Measurements from ENCODE around the gene CNNM4. TPM values are rescaled to one million over a fixed set of nuclear protein-coding genes. Genes with fewer than 3 reads are reported as not detected.

CNNM4 gene
- polyA plus RNA-seq, 2 of the 4 experiments (the other 2 are of a cell fraction), result 8.8 to 11.2 TPM

DNA sequence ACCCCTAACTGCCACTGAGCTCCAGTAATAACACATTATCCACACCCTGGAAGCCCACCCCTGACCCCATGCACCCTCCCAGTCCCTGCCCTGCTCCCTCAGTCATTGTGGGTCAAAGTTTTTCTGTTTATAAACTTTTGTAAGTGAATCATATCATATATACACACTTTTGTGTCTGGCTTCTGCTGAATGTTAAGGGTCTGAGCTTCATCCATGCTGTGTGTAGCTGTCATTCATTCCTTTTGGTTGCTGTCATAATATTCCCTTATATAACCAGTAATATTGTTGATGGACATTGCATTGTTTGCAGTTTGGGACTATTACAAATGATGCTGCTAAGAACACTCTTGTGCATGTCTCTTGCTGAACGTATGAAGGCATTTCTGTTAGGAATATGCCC is 14.5 kb downstream of the CNNM4 start:
- CTCF ChIA-PET, result interaction anchor here (0.9 to 5.0 kb wide), 4 partner anchors 13 to 221 kb away, joined by 3 to 46 read pairs (median 3); partner anchors contain the start of gene CNNM4
- POLR2A ChIA-PET, result no interaction called here
- FAIRE-seq, result no peak
- no peak overlapping the region for H3K4me2 ChIP-seq
- H3K9me3 ChIP-seq, result no peaks in the 10 kb centered on the region
- H3K4me1 ChIP-seq, result peaks cover 3% of the 10 kb centered on the region; the same call in 1 of the 3 replicates
- 55% methylated on average over 1 of the region's 1 CpG for WGBS (ENCODE audit: missing lambda C conversion rate)
- TF ChIP-seq BHLHE40 (IDR thresholded peaks at IDR 0.05; ENCODE audit: low read depth, low read length), result no peak
- TF ChIP-seq KDM5A (IDR thresholded peaks at IDR 0.05), result no peak
- TF ChIP-seq, protein P1, sequence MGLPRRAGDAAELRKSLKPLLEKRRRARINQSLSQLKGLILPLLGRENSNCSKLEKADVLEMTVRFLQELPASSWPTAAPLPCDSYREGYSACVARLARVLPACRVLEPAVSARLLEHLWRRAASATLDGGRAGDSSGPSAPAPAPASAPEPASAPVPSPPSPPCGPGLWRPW (IDR thresholded peaks at IDR 0.05), result no peak
- TF ChIP-seq MYC (IDR thresholded peaks at IDR 0.05; ENCODE audit: borderline replicate concordance, low read length), result no peak
- no peak for TF ChIP-seq CEBPB (IDR thresholded peaks at IDR 0.05)
- TF ChIP-seq POLR2A (IDR thresholded peaks at IDR 0.05; ENCODE audit: low read length), result no peak
- no peak for TF ChIP-seq TP53 (CRISPR knock-in tag; IDR thresholded peaks at IDR 0.05)
- no peak for TF ChIP-seq NFE2L2 (conservative IDR thresholded peaks at IDR 0.05; ENCODE audit: low read length)
- TF ChIP-seq, protein P2, sequence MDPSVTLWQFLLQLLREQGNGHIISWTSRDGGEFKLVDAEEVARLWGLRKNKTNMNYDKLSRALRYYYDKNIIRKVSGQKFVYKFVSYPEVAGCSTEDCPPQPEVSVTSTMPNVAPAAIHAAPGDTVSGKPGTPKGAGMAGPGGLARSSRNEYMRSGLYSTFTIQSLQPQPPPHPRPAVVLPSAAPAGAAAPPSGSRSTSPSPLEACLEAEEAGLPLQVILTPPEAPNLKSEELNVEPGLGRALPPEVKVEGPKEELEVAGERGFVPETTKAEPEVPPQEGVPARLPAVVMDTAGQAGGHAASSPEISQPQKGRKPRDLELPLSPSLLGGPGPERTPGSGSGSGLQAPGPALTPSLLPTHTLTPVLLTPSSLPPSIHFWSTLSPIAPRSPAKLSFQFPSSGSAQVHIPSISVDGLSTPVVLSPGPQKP (IDR thresholded peaks at IDR 0.05; ENCODE audit: low read depth, low read length), result no peak
- no peak for TF ChIP-seq NPAS2 (CRISPR knock-in tag; IDR thresholded peaks at IDR 0.05; ENCODE audit: borderline replicate concordance)
- no peak for TF ChIP-seq CHD4 (IDR thresholded peaks at IDR 0.05; ENCODE audit: borderline replicate concordance)
- TF ChIP-seq JUNB (IDR thresholded peaks at IDR 0.05), result no peak
- ATAC-seq, result peak in 1 of 2 experiments; percentile 24; a peak in 2 of 6 replicates
- DNase-seq (ENCODE audit: low read depth in 1 of 2, low spot score in 1 of 2), result no peak
- no peak overlapping the region for H3K4me3 ChIP-seq
- H3K27ac ChIP-seq, result no peak overlapping the region

DNA sequence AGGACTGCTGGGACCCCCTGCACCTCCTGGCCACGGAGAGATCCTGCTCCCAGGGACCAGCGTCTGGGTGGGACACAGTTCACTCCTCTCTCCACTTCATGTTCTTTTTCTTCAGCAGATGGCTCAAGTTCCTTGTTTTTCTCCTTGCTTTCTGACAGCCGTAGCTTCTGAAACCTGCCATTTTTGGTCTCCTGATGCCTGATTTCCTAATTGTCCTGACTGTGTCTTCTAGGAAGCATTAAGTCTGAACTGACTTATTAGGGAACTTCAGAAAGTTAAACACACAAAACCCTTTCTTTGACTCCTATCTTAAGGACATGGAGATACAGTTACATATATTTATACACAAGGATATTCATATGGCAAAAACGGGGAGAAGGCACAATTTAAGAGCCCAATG is 22.7 kb downstream of the CNNM4 start:
- no peak overlapping the region for H3K4me2 ChIP-seq
- H3K4me3 ChIP-seq, result no peak overlapping the region
- TF ChIP-seq SREBF2 (IDR thresholded peaks at IDR 0.05), result no peak
- no peak for TF ChIP-seq POLR2AphosphoS2 (conservative IDR thresholded peaks at IDR 0.05; ENCODE audit: low read length)
- TF ChIP-seq CBX8 (IDR thresholded peaks at IDR 0.05), result no peak
- TF ChIP-seq JUN (IDR thresholded peaks at IDR 0.05), result no peak
- TF ChIP-seq ZC3H11A (IDR thresholded peaks at IDR 0.05), result no peak
- TF ChIP-seq NR3C1 (IDR thresholded peaks at IDR 0.05), result no peak
- TF ChIP-seq POLR2A (IDR thresholded peaks at IDR 0.05; ENCODE audit: low read length), result no peak
- no peak for TF ChIP-seq ESRRA (IDR thresholded peaks at IDR 0.05; ENCODE audit: borderline replicate concordance, low read length)
- TF ChIP-seq KDM5A (IDR thresholded peaks at IDR 0.05), result no peak
- no peak for TF ChIP-seq RARB (CRISPR knock-in tag; IDR thresholded peaks at IDR 0.05)
- DNase-seq (ENCODE audit: low read depth in 1 of 2, low spot score in 1 of 2), result no peak
- peaks cover 23% of the 10 kb centered on the region for H3K4me1 ChIP-seq
- no peak for FAIRE-seq
- H3K9me3 ChIP-seq, result no peaks in the 10 kb centered on the region
- ChIA-PET CTCF (interaction anchor here (0.6 to 3.2 kb wide), 7 partner anchors 9 to 234 kb away, joined by 3 to 16 read pairs (median 4); partner anchors contain the start of gene CNNM4), POLR2A (no interaction called here)
- 71% methylated on average over 4 of the region's 4 CpGs for WGBS (ENCODE audit: missing lambda C conversion rate)
- ATAC-seq, result no peak
- H3K27ac ChIP-seq, result no peak overlapping the region

DNA sequence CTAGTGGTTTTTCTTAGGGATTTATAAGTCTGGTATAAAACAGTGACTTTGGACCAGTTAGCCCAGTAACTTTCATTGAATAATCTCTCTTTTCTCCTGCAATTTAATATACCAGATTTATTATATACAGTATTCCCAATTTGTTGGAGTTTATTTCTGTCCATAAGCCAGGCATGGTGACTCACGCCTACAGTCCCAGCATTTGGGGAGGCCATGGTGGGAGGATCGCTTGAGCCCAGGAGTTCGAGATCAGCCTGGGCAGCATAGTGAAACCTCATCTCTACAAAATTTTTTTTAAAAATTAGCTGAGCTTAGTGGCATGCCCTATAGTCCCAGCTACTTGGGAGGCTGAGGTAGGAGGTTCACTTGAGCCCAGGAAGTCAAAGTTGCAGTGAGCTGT is 26.7 kb downstream of the CNNM4 start:
- no peak for FAIRE-seq
- no peak for TF ChIP-seq RFX5 (IDR thresholded peaks at IDR 0.05)
- TF ChIP-seq NR3C1 (IDR thresholded peaks at IDR 0.05), result no peak
- TF ChIP-seq HOXB5 (CRISPR knock-in tag; IDR thresholded peaks at IDR 0.05), result no peak
- no peak for TF ChIP-seq ZFP36 (IDR thresholded peaks at IDR 0.05; ENCODE audit: borderline replicate concordance, partially characterized antibody)
- TF ChIP-seq, protein P3, sequence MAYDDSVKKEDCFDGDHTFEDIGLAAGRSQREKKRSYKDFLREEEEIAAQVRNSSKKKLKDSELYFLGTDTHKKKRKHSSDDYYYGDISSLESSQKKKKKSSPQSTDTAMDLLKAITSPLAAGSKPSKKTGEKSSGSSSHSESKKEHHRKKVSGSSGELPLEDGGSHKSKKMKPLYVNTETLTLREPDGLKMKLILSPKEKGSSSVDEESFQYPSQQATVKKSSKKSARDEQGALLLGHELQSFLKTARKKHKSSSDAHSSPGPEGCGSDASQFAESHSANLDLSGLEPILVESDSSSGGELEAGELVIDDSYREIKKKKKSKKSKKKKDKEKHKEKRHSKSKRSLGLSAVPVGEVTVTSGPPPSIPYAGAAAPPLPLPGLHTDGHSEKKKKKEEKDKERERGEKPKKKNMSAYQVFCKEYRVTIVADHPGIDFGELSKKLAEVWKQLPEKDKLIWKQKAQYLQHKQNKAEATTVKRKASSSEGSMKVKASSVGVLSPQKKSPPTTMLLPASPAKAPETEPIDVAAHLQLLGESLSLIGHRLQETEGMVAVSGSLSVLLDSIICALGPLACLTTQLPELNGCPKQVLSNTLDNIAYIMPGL (CRISPR knock-in tag; IDR thresholded peaks at IDR 0.05; ENCODE audit: borderline replicate concordance), result no peak
- TF ChIP-seq PHF8 (IDR thresholded peaks at IDR 0.05; ENCODE audit: borderline replicate concordance, low read depth), result no peak
- TF ChIP-seq, protein P4, sequence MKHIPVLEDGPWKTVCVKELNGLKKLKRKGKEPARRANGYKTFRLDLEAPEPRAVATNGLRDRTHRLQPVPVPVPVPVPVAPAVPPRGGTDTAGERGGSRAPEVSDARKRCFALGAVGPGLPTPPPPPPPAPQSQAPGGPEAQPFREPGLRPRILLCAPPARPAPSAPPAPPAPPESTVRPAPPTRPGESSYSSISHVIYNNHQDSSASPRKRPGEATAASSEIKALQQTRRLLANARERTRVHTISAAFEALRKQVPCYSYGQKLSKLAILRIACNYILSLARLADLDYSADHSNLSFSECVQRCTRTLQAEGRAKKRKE (CRISPR knock-in tag; IDR thresholded peaks at IDR 0.05; ENCODE audit: low read depth), result no peak
- peak overlapping the region; percentile 36 to 85 for H3K27ac ChIP-seq

More for the DNA sequence above, 26.7 kb downstream of the CNNM4 start:
- ATAC-seq (peak in 1 of 2 experiments; percentile 30; a peak in 3 of 6 replicates), DNase-seq (ENCODE audit: low read depth in 1 of 2, low spot score in 1 of 2) (no peak)
- Histone ChIP-seq H3K4me2 (peak overlapping the region; percentile 55), H3K4me3 (no peak overlapping the region), H3K4me1 (peaks cover 30% of the 10 kb centered on the region), H3K9me3 (no peaks in the 10 kb centered on the region)
- CTCF ChIA-PET, result interaction anchor here (0.9 to 1.6 kb wide), 5 partner anchors 13 to 237 kb away, joined by 3 to 6 read pairs (median 3); partner anchors contain the start of gene CNNM4
- POLR2A ChIA-PET, result interaction anchor here (0.7 kb wide), 1 partner anchor 149 kb away, joined by 8 read pairs; the partner anchor contains the start of gene KANSL3
- WGBS (ENCODE audit: missing lambda C conversion rate), result 83% methylated on average over 3 of the region's 3 CpGs

All from A549 (cell line).